NCI-H774 (cell line): ENCODE results near the gene CSAD.
"Not testable (repeated sequence)": the region's sequence is repeated elsewhere in the genome, so short reads cannot be mapped to it uniquely, and the experiment has no call there.

Experiments used
- DNase-seq: peaks from one replicate; lab custom pipeline; 2025; lab: John Stamatoyannopoulos, UW

Gene CSAD

DNA sequence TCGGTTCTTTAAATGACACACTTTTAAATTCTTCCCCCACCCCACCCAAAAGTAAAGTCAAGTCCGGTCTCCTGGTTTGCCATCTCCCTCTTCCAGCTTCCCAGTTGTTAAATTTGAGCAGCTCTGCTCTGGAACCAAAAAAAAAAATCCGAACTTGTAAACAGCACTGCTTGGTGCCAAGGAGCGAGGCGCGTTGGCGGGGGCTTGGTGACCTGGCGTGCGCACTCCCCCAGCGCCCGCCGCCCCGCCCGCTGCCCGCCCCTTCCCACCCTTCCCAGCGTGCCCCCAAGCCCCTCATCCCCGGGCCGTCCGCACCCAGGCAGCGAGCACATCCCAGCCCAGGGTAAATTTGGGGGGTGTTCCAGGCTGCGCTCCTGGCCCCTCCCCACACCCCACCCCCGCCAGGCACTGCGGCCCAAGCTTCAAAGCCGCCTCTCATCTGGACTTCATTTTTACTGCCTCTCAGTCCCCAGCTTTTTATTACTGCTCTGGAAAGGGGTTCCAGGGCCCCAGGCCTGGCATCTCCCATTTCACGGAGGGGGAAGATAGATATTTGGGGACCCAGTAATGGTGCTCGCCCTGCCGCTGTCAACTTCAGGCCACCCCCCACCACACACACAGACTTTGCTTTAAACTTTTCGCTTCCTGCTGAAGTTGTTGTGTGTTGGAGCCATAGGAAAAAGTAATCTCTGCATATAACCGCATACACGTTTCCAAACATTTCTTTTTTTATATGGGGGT, 38.0 kb upstream of the CSAD start:
- no peak for DNase-seq

GRCh38 chr12:53217931-53218307, 37.2 kb upstream of the CSAD start:
- DNase-seq = no peak

DNA sequence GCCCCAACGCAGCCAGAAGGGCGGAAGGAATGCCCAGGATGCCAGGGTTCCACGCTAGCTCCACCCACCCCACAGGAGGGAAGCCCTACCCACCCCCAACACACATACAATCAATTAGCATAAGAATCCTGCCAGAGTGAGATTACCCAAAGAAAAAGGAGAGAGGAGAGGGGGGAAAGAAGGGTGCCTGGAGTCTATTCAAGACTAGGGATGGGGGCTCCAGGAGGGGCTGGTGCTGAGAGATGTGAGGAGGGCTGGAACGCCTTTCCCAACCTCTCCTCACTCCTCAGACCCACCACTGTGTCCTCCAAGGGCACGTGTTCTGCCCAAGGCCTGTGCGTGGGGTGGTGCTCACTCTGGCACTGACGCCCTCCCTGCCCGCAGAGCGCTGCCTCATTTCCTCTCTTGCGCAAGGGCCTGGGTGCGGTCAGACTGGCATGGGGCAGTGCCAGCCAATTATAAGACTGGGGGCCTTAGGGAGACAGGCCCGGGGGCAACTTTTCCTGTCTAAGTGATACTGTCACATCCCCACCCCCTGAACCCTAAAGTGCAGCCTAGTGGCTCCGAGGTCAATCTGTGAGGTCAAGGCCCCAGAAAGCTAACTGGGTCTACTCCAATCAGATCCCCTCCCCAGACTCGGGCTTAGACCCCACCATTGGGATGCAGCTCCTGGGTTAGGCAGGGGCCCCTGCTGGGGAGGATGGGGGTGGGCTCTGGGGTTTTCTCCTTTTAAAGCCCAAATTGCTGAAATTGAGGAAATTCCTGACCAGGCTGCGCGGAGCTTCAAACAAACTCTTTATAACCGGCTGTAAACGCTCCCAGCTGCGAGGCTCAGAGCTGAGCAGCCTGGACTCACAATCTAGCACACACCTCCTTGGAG, 36.6 kb upstream of the CSAD start:
- no peak for DNase-seq

- no peak for DNase-seq
These were observed 34.8 kb upstream of the CSAD start for GRCh38 chr12:53215497-53215896.

- DNase-seq = no peak
These were observed 34.1 kb upstream of the CSAD start for GRCh38 chr12:53214687-53215455.

- DNase-seq = no peak
These were observed 33.5 kb upstream of the CSAD start for GRCh38 chr12:53214221-53214620.

DNA sequence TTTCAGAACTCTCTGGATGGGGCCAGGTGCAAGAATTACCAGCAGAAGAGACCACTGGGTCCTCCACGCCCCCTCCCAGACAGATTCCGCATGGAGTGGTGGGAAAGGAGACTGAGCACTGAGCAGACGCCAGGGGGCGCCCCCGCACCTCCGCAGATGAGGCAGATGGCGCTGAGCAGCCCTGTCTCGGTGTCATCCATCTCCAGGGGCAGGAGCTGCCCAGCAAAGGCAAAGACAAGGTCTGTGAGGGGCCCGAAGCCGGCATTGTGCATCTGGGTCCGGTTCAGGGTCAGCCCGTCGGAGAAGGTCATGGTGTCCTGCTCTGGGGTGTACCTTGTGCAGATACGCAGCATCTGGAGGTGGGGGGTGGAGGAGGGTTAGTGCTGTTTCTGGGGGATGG, 32.6 kb upstream of the CSAD start:
- peak; percentile 75 for DNase-seq

- DNase-seq = no peak
These were observed 32.2 kb upstream of the CSAD start for GRCh38 chr12:53212931-53213330.

DNA sequence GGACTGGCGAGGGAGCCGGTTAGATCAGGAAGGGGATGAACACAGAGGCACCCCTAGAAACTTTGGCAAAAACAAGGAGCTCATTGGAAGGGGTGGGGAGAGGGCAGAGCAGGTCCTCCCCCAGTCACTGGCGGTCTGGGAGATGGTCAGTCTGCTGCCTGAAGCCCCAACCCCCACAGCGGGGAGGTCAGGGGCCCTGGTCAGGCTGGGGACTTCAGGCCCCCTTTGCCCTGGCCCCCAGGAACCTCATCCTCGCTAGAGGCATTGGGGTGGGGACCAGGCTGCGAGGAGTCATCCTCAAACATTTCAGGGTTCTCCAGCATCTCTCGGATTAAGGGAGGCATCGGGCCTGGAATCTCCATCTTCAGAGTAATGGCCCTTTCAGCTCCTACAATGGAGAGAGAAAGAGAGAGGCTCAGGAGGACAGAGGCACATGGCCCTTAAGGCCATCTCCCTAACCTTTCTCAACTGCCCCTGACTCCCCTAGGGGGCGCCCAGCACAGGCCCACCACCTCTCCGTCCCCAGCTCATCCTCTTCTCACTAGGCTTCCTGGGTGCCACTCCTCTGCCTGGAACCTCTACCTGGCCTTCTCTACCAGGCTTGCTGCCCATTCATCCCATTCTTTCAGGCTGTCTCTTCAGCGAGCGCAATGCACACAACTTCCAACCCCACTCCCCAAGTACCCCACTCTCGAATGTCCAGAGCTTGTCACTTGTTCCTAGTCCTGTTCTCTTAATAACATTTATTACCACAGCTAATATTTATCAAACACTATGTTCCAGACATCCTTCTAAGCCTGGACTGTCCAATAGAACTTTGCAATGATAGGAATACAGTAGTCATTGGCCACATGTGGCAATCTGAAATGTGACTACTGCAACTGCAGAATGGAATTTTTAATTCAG, 31.0 kb upstream of the CSAD start:
- DNase-seq = no peak

GRCh38 chr12:53210843-53211242, 30.1 kb upstream of the CSAD start:
- no peak for DNase-seq

DNA sequence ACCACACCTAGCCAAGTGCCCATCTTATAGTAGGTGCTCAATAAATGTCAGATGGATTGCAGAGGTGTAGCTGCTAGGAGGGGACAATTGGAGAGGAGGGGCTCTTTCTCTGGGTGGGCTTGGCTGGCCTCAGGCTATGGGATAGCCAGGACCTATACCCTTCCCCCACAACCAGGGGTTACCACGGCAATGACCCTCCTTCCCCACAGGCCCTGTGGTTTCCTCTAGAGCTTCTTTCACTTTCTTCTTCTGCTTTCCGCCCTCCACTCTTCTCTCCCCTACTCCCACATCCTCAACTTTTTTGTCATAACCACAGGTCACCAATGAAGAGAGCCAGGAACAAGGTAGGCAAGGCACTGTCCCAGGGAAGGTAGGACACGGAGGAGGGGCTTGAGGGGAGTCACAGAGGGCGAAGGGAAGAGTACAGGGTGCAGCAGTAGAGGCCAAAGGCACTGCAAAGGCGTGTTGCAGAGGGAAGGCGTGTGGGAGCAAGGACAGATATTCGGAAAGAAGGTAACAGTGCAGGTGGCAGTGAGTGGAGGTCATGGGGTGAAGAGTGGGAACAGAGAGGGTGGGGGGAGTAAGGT, 28.2 kb upstream of the CSAD start:
- no peak for DNase-seq

- no peak for DNase-seq
These were observed 27.7 kb upstream of the CSAD start for GRCh38 chr12:53208435-53208834.

DNA sequence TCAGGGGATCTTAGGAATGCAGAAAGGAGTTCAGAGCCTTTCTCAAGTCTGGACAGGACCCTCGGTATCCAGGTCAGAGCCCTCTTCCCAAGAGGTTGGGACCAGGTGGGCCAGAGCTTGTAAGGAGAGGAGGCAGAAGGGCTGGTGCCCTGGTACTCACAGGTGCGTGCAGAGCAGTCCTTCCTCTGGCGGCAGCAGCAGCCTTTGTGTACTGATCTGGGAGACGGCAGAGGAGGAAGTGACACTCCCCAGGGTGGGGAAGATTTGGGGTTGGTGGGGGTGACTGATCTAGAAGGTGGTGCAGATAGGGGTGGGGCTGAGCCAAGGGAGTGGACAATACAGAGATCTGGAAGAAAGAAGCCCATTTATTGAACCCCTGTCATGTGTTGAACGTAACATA, 26.3 kb upstream of the CSAD start, which contains the start of gene ITGB7:
Gene ITGB7 (minus strand): TSS at position 210 of the 400 bp plus-strand sequence. CDS start 6,808 bp downstream, outside the sequence.
- DNase-seq = no peak

- DNase-seq = no peak
These were observed 25.2 kb upstream of the CSAD start for GRCh38 chr12:53205747-53206419.

DNA sequence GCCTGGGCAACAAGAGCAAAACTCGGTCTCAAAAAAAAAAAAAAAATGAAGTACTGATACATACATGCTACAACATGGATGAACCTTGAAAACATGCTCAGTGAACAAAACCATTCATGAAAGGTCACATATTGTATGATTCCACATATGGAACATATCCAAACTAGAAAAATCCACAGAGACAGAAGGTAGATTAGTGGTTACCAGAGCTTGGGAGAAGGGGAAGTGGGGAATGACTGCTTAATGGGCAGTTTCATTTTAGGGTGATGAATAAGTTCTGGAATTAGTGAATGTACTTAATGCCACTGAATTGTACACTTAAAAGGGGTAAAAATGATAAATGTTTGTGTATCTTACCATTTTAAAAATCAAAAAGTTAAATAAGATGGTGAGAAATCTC, 23.6 kb upstream of the CSAD start:
- no peak for DNase-seq

- DNase-seq = not testable (repeated sequence)
These were observed 21.6 kb upstream of the CSAD start for GRCh38 chr12:53202316-53202715.

DNA sequence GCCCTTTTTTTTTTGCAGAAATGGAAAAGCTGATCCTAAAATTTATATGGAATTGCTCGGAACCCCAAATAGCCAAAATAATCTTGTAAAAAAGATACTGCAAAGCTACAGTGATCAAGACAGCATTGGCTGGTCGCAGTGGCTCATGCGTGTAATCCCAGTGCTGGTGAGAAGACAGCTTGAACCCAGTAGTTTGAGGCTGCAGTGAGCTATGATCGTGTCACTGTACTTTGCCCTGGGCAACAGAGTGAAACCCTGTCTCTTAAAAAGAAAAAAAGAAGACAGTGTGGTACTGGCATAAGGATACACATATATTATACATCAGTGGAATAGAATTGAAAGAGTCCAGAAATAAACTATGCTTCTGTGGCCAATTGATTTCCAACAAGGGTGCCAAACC, 20.9 kb upstream of the CSAD start:
- DNase-seq = no peak

GRCh38 chr12:53201177-53201541, 20.4 kb upstream of the CSAD start:
- DNase-seq = no peak

DNA sequence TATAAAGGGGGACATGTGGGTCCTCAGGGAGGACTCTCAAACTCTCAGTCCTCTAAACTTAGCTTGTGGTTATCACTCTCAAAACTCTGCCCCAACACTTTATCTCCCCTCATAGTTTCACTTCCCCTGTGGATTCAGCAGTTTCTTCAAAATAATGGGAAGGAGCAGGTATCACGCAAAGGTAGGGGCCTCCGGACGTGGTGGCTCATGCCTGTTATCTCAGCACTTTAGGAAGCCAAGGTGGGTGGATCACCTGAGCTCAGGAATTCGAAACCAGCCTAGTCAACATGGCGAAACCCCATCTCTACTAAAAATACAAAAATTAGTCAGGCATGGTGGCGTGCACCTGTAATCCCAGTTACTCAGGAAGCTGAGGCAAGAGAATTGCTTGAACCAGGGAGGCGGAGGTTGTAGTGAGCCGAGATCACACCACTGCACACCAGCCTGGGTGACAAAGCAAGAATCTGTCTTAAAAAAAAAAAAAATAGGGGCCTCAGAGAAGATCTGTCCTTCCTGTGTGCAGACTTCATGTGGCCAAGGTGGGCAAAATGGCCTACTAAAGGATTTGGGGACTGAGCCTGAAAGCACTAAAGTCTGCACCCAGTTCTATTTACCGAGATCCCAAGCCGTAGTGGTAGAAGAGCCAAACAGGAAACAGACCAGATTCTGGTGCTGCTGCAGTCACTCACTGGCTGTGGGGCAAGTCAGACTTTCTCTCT, 19.9 kb upstream of the CSAD start:
- no peak for DNase-seq

DNA sequence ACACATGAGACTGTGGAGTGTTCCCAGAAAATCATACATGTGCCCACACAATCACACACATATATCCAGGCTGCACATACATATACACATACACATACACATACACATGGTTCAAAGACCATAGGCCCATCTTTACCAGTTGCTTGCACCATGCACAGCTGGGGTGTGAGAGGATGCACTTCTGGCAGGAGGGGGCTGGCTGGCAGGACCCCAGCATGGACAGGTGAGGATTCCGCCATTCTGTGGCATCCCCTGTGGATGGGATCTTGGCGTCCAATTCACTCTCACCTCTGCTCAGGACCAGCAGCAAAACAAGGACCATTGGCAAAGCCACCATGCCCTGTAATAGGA, 19.4 kb upstream of the CSAD start:
- DNase-seq = no peak
